A172 (cell line): Measurements from ENCODE around the gene ADGB. TPM values are rescaled to one million over a fixed set of nuclear protein-coding genes. Genes with fewer than 3 reads are reported as not detected.
"Not testable (repeated sequence)": the region's sequence is repeated elsewhere in the genome, so short reads cannot be mapped to it uniquely, and the experiment has no call there.

Experiments used
- DNase-seq: peaks from one replicate; pipeline ENCODE4 v3.0.0-alpha.2; 2015; ENCODE audit warnings: low spot score
- total RNA-seq: library from RNA; depleted of rRNA; stranded (reverse); fragments of >200 nt; shearing (Covaris generic); gene quantifications from 2 replicates; pipeline ENCODE4 v1.2.3, GENCODE V29; 2014

Gene ADGB
- total RNA-seq, 1 experiment from 2014 or later = not detected

GRCh38 chr6:146767632-146768031 is 168.9 kb downstream of the ADGB start:
- no peak for DNase-seq

GRCh38 chr6:146768722-146769121 is 169.9 kb downstream of the ADGB start:
- DNase-seq = no peak

GRCh38 chr6:146770275-146770964 is 171.6 kb downstream of the ADGB start:
- no peak for DNase-seq

GRCh38 chr6:146770965-146771735 is 172.4 kb downstream of the ADGB start:
- DNase-seq = no peak

GRCh38 chr6:146775220-146775619 is 176.4 kb downstream of the ADGB start:
- peak; percentile 12 for DNase-seq

- DNase-seq = no peak
Observed at GRCh38 chr6:146781836-146782235, 183.1 kb downstream of the ADGB start.

GRCh38 chr6:146785001-146785585 is 186.3 kb downstream of the ADGB start:
- peak; percentile 58 for DNase-seq

- DNase-seq = no peak
Observed at GRCh38 chr6:146787876-146788508, 189.2 kb downstream of the ADGB start.

- DNase-seq = no peak
Observed at GRCh38 chr6:146790561-146791091, 191.9 kb downstream of the ADGB start.

- DNase-seq = no peak
Observed at GRCh38 chr6:146791930-146792329, 193.2 kb downstream of the ADGB start.

GRCh38 chr6:146793218-146793617 is 194.4 kb downstream of the ADGB start:
- not testable (repeated sequence) for DNase-seq

- DNase-seq = no peak
Observed at GRCh38 chr6:146795479-146796133, 196.8 kb downstream of the ADGB start.

- DNase-seq = not testable (repeated sequence)
Observed at GRCh38 chr6:146803167-146803566, 204.4 kb downstream of the ADGB start.

GRCh38 chr6:146803601-146804000 is 204.8 kb downstream of the ADGB start:
- DNase-seq = no peak

GRCh38 chr6:146805546-146806325 is 207.0 kb downstream of the ADGB start:
- no peak for DNase-seq

- DNase-seq = not testable (repeated sequence)
Observed at GRCh38 chr6:146809014-146809413, 210.2 kb downstream of the ADGB start.

GRCh38 chr6:146812811-146813321 is 214.1 kb downstream of the ADGB start:
- peak; percentile 51 for DNase-seq

- DNase-seq = no peak
Observed at GRCh38 chr6:146813554-146813953, 214.8 kb downstream of the ADGB start.

- DNase-seq = no peak
Observed at GRCh38 chr6:146814148-146814750, 215.5 kb downstream of the ADGB start.
